MM.1S (cell line): Measurements from ENCODE around the gene MIPEP.
A peak's percentile ranks its signal among the peaks of the same experiment; 100 is the strongest.

Experiments
- EZH2 ChIP-seq: fragments of 300-600 bp; sonication (generic); optimal IDR thresholded peaks from 2 replicates; pipeline ENCODE3; 2017; ENCODE audit warnings: low read depth, mild to moderate bottlenecking, antibody characterized with exemption, low read length, mixed read lengths
- TF ChIP-seq, protein P1 (sequence below): fragments of 300-600 bp; sonication (generic); IDR thresholded peaks from 2 replicates; pipeline ENCODE4 v1.5.1; 2016; ENCODE audit warnings: antibody characterized with exemption, low read length, mixed read lengths

DNA sequence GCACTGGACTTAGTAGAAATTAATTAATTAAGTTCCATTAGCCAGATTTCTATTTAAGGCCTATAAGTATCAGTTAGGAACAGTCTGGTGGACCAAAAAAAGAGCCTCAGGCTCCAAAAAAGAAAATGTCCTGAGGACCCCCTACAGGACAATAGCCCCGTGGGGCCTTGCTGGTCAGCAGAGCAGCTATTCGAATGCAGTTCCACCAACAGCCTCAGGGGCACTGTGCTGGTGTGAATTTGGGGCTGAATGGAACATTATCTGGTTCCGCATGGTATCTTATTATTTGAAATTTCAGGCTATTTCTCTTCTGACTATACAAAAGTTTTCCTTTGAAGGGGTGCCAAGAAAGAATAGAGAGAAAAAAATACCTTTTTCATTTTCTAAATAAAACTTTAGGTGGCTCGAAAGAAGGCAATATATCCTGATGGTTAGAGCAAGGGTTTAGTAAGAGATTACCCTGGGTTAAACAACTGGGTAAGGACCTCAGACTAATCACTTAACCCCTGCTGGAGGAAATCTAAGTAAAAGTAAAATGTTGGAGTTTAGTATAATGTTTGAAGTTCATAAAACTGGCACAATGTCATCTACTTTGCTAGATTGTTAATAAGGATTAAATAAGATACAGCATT is 147.2 kb downstream of the MIPEP start:
- TF ChIP-seq, protein P1, sequence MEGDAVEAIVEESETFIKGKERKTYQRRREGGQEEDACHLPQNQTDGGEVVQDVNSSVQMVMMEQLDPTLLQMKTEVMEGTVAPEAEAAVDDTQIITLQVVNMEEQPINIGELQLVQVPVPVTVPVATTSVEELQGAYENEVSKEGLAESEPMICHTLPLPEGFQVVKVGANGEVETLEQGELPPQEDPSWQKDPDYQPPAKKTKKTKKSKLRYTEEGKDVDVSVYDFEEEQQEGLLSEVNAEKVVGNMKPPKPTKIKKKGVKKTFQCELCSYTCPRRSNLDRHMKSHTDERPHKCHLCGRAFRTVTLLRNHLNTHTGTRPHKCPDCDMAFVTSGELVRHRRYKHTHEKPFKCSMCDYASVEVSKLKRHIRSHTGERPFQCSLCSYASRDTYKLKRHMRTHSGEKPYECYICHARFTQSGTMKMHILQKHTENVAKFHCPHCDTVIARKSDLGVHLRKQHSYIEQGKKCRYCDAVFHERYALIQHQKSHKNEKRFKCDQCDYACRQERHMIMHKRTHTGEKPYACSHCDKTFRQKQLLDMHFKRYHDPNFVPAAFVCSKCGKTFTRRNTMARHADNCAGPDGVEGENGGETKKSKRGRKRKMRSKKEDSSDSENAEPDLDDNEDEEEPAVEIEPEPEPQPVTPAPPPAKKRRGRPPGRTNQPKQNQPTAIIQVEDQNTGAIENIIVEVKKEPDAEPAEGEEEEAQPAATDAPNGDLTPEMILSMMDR: peak; percentile 22
- TF ChIP-seq EZH2: no peak
